Colonic mucosa (tissue), 4 donors: ENCODE measurements around the gene RFX3. TPM values are rescaled to one million over a fixed set of nuclear protein-coding genes. Genes with fewer than 3 reads are reported as not detected.

Source experiments
- DNase-seq: peaks from one replicate; pipeline ENCODE4 v3.0.0-alpha.2; 2020
- H3K27ac ChIP-seq: fragments of 200-600 bp; one replicate; pipeline ENCODE4 v1.8.0; 2021
- H3K27me3 ChIP-seq: fragments of 200-600 bp; one replicate; pipeline ENCODE4 v1.8.0; 2021
- H3K36me3 ChIP-seq: fragments of 200-600 bp; one replicate; pipeline ENCODE4 v1.8.0; 2021
- H3K4me1 ChIP-seq: fragments of 200-600 bp; one replicate; pipeline ENCODE4 v1.8.0; 2021; ENCODE audit warnings: mild to moderate bottlenecking
- H3K4me3 ChIP-seq: fragments of 200-600 bp; one replicate; pipeline ENCODE4 v1.8.0; 2021
- H3K9ac ChIP-seq, 2 donors: one replicate each; pipeline ENCODE4 v1.7.0; 2013; ENCODE audit warnings: control low read depth in 2 of 2, low read depth in 2 of 2, low read length in 2 of 2
- H3K9me3 ChIP-seq: fragments of 200-600 bp; one replicate; pipeline ENCODE4 v1.8.0; 2021
- CTCF ChIP-seq: fragments of 200-600 bp; IDR thresholded peaks from one replicate; pipeline ENCODE4 v1.8.0; 2022; ENCODE audit warnings: antibody characterized with exemption, mild to moderate bottlenecking
- intact Hi-C: fragments of 100-400 bp; cut with DNase I; formaldehyde crosslinking; loops from one replicate; pipeline ENCODE4 v1.14.1; 2022
- total RNA-seq, 2 donors: library from RNA; stranded (reverse); fragmentation: NEBNext Ultra II Directional in 1 of 2; extraction: Animal tissue kit (Norgen Biotek cat#: 25700) in 1 of 2; gene quantifications; one replicate each; pipeline ENCODE4 v1.2.1, GENCODE V29; 2021
- donor health status: healthy.
- donor health status: DM: no; HTN: no; CAD: no.
- donor health status: DM: no; HTN: no; CAD: no.

Gene RFX3
- 10 to 100 TPM in 1 of 2 donors, 1 to 10 TPM in 1; 9.8 to 12.1 TPM for total RNA-seq

GRCh38 chr9:3525836-3526164 lies at the start of gene RFX3:
Gene RFX3, minus strand, starts transcription at chr9:3526001. Its CDS starts 130,413 bp downstream, at chr9:3395588.
- intact Hi-C loops, result no loop called here
- peak; percentile 90 for DNase-seq
- H3K9ac ChIP-seq, result peak within 1 kb of the TSS; percentile 96 to 100
- no peaks in the 10 kb centered on the region for H3K36me3 ChIP-seq
- H3K4me1 ChIP-seq, result no peaks in the 10 kb centered on the region
- TF ChIP-seq CTCF, result no peak
- H3K4me3 ChIP-seq, result peak within 1 kb of the TSS; percentile 78
- H3K9me3 ChIP-seq, result no peaks in the 10 kb centered on the region
- peak within 1 kb of the TSS; percentile 100 for H3K27ac ChIP-seq
- no peaks in the 10 kb centered on the region for H3K27me3 ChIP-seq

- no peak for TF ChIP-seq CTCF
- no peak overlapping the region for H3K4me3 ChIP-seq
- H3K9me3 ChIP-seq, result no peaks in the 10 kb centered on the region
- no peak overlapping the region for H3K27ac ChIP-seq
- no peaks in the 10 kb centered on the region for H3K36me3 ChIP-seq
- intact Hi-C loops, result no loop called here
- DNase-seq, result no peak
- H3K9ac ChIP-seq, result no peak overlapping the region
- H3K4me1 ChIP-seq, result no peaks in the 10 kb centered on the region
- no peaks in the 10 kb centered on the region for H3K27me3 ChIP-seq
Observed at GRCh38 chr9:3571500-3571899, 45.7 kb upstream of the RFX3 start.

- no peak for DNase-seq
- Histone ChIP-seq H3K4me3 (no peak overlapping the region), H3K9ac (no peak overlapping the region), H3K36me3 (no peaks in the 10 kb centered on the region), H3K9me3 (no peaks in the 10 kb centered on the region), H3K4me1 (no peaks in the 10 kb centered on the region), H3K27me3 (no peaks in the 10 kb centered on the region), H3K27ac (no peak overlapping the region)
- no peak for TF ChIP-seq CTCF
- intact Hi-C loops, result no loop called here
Observed at GRCh38 chr9:3569529-3569928, 43.7 kb upstream of the RFX3 start.

- intact Hi-C loops, result no loop called here
- no peak for TF ChIP-seq CTCF
- no peaks in the 10 kb centered on the region for H3K4me1 ChIP-seq
- H3K27me3 ChIP-seq, result no peaks in the 10 kb centered on the region
- no peak for DNase-seq
- no peaks in the 10 kb centered on the region for H3K36me3 ChIP-seq
- H3K9me3 ChIP-seq, result no peaks in the 10 kb centered on the region
- H3K27ac ChIP-seq, result no peak overlapping the region
- H3K9ac ChIP-seq, result no peak overlapping the region
- no peak overlapping the region for H3K4me3 ChIP-seq
Observed at GRCh38 chr9:3567988-3568387, 42.2 kb upstream of the RFX3 start.

- no peaks in the 10 kb centered on the region for H3K4me1 ChIP-seq
- TF ChIP-seq CTCF, result no peak
- H3K9me3 ChIP-seq, result no peaks in the 10 kb centered on the region
- no peaks in the 10 kb centered on the region for H3K27me3 ChIP-seq
- H3K36me3 ChIP-seq, result no peaks in the 10 kb centered on the region
- H3K4me3 ChIP-seq, result no peak overlapping the region
- H3K9ac ChIP-seq, result no peak overlapping the region
- H3K27ac ChIP-seq, result no peak overlapping the region
- no peak for DNase-seq
- intact Hi-C loops, result no loop called here
Observed at GRCh38 chr9:3553076-3553765, 27.4 kb upstream of the RFX3 start.
